Muscle of arm (tissue), 12 donors: ENCODE measurements around the gene ACSL5. TPM values are rescaled to one million over a fixed set of nuclear protein-coding genes. Genes with fewer than 3 reads are reported as not detected.
"Not testable (repeated sequence)": the region's sequence is repeated elsewhere in the genome, so short reads cannot be mapped to it uniquely, and the experiment has no call there.

Source experiments
- DNase-seq: peaks from one replicate; pipeline ENCODE4 v3.0.0-alpha.2; 2013
- polyA plus RNA-seq, 12 donors: library from polyadenylated mRNA; unstranded; fragments of 120-200 nt; gene quantifications; one replicate each; pipeline ENCODE4 v1.2.1, GENCODE V29; 2013; ENCODE audit not compliant: insufficient read length in 12 of 12

ACSL5 gene
- polyA plus RNA-seq, 12 donors = 2.0 to 18.5 (median 2.7) TPM; not detected in 1

GRCh38 chr10:112349521-112350085 lies 24.3 kb upstream of the ACSL5 start:
- DNase-seq = no peak

GRCh38 chr10:112351146-112351545 lies 22.8 kb upstream of the ACSL5 start:
- no peak for DNase-seq

GRCh38 chr10:112352044-112352443 lies 21.9 kb upstream of the ACSL5 start:
- no peak for DNase-seq

- no peak for DNase-seq
Measured at GRCh38 chr10:112353046-112353445, 20.9 kb upstream of the ACSL5 start.

GRCh38 chr10:112356686-112357085 lies 17.2 kb upstream of the ACSL5 start:
- DNase-seq = no peak

GRCh38 chr10:112359606-112360307 lies 14.2 kb upstream of the ACSL5 start:
- DNase-seq = no peak

GRCh38 chr10:112360308-112361270 lies 13.3 kb upstream of the ACSL5 start:
- DNase-seq = no peak

GRCh38 chr10:112361951-112362751 lies 11.8 kb upstream of the ACSL5 start:
- DNase-seq = peak; percentile 42

GRCh38 chr10:112362833-112363232 lies 11.1 kb upstream of the ACSL5 start:
- no peak for DNase-seq

GRCh38 chr10:112363696-112364688 lies 9.9 kb upstream of the ACSL5 start:
- no peak for DNase-seq

- DNase-seq = no peak
Measured at GRCh38 chr10:112365014-112365432, 8.9 kb upstream of the ACSL5 start.

GRCh38 chr10:112365451-112365850 lies 8.5 kb upstream of the ACSL5 start:
- no peak for DNase-seq

GRCh38 chr10:112366992-112367391 lies 6.9 kb upstream of the ACSL5 start:
- DNase-seq = no peak

- DNase-seq = no peak
Measured at GRCh38 chr10:112367516-112367915, 6.4 kb upstream of the ACSL5 start.

GRCh38 chr10:112369495-112370423 lies 4.2 kb upstream of the ACSL5 start:
- no peak for DNase-seq

GRCh38 chr10:112370424-112370819 lies 3.5 kb upstream of the ACSL5 start:
- DNase-seq = no peak

- DNase-seq = not testable (repeated sequence)
Measured at GRCh38 chr10:112371326-112371725, 2.6 kb upstream of the ACSL5 start.

GRCh38 chr10:112372182-112372810 lies 1.6 kb upstream of the ACSL5 start:
- DNase-seq = not testable (repeated sequence)
